GM21423 (cell line): ENCODE data around the gene MRGPRG.

Experiments
- ATAC-seq: cut with Tn5 transposase; IDR thresholded peaks from one replicate; pipeline ENCODE4 v1.9.1; 2021; ENCODE audit warnings: mild to moderate bottlenecking, moderate library complexity; ENCODE audit not compliant: unreplicated experiment

MRGPRG gene

DNA sequence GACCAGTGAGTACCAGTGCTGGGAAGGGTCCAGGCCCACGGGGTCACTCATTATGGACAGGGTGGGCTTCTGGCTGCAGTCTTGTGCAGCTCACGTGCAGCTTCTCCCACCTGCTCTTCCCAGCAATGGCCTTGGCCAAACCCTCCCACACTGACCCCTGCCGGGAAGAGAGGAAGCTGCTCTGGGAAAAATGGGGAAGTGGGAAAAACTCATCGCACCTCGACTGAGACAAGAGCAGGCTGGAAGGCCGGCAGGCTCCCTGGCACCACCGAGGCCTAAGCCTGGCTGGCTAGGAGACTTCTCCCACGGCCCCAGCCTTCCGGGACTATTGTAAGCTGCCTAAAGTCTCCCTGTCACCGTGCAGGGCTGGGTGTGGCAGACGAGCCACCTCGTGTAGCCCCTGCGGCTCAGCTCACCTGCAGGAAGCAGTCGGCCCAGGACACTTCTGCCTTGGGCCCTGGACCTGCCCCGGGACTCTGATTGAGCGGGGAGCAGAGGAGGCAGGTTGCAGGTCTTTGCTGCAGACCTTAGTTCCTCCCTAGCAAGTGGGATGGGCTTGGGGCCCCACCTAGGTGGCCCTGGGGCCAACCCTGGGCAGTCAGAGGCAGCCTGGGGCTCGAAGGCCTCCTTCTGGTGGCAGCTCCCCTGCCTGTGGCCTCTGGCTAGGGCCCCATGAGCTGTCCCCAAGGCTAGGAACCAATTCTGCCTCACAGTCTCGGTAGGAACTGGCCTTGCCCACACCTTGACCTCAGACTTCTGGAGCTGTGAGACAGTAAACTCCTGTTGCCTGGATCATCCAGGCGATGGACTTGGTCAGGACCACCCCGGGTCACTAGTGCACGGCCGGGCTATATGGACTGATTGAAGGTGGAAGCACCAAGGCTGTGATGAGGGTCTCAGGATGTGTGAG lies 23.1 kb downstream of the MRGPRG start:
- ATAC-seq = no peak

DNA sequence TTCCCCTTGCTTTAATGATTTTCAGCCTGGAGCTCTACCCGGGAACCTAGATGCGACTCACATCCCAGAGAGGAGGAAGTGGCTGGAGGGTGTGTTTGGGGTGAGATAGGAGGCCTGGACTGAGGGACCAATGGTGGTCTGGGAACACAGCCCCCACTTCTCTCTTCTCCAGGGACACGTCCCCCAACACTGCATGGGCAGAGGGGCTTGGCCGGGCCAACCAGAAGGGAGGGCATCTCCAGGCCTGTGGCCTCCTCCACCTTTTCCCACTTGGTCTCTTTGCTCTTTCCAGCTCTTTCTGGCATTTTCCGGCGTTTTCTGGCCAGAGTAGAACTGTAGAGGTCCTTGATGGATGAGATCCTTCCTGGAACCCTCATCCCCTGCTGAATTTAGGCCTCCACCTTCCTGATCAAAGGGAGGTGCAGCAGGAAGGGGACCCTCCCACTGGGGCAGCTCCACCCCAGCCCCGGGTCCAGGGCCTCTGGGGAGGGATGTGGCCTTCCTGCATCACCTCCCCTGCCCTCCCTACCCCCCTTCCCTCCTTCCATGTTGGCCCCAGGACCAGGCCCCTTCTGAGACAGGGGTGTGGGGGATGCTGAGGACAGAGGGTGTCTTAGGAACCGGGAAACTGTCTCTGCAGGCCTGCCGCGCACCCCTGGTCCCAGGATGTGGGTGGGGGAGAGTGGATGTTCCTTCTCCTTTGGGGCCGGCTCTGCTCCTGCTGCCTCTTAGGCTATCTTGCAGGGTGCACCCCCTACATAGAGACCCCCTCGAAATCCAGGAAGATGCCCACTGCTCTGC lies 24.4 kb downstream of the MRGPRG start:
- ATAC-seq = no peak

DNA sequence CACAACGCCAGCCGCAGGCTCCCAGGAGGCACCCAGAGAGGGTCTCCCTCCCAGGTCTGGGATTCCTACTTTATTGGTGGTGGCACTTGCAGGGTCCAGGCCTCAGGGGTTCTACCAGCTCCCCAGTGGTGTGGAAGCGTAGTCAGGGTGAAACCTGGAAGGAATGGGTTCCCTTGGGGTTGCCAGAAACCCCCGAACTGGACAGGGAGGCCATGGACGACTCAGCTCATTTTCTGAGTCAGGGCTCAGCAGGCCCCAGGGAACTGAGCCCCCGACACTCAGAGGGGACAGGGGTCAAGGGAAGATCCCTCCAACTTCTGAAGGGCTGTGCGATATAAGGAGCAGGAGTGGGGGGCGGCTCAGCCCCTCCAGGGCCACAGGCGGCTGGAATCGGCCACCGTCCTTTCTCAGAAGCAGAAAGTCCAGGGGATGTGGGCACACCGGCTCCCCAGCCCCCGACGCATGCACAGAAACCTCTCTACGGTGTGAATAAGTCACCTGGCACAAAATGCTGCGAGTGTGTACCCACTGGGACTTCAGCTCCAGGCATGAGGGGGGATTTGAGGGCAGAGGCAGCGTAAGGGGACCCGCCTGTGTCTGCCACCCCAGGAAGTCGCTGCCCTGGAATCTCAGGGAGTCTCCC lies 25.1 kb downstream of the MRGPRG start:
- ATAC-seq = no peak

DNA sequence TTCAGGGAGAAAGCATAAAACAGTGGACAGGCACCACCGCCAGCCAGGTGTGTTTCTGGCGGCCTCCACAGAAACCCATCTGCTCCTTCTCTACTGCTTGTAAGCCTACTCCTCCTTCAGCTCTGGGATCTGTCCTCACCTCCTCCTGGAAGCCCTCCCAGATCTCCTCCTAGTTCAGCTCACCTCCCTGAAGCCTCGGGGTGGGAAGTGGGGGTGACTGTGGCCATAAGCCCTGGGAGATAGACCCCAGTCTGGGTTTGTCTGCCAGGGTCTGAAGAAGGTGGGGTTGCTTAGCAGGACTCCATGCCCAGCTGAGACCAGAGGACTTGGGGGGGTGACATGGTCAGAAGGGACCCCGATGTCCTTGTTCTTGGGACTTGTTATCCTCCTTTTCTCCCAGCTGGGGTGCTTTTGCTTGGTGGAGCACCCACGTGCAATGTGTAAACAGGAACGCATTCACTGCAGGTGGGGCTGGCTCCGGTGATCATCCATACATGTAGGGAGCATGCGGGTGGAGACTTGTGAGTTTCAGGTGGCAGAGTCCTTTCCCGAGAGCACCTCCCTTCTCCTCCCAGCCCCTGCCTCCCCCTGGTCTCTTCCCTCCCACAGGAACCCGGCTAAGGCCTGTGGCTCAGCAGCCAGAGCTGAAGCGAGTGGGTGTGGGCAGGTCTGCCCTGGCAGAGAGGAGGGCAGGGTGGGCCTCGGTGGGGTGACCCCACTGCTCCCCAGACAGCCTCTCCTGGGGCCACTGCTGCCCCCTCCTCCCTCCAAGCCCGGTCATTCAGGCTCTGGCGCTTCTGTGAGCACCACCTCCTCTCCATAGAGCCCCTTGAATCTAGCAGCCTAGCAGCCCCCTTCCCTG lies 25.9 kb downstream of the MRGPRG start:
- no peak for ATAC-seq

DNA sequence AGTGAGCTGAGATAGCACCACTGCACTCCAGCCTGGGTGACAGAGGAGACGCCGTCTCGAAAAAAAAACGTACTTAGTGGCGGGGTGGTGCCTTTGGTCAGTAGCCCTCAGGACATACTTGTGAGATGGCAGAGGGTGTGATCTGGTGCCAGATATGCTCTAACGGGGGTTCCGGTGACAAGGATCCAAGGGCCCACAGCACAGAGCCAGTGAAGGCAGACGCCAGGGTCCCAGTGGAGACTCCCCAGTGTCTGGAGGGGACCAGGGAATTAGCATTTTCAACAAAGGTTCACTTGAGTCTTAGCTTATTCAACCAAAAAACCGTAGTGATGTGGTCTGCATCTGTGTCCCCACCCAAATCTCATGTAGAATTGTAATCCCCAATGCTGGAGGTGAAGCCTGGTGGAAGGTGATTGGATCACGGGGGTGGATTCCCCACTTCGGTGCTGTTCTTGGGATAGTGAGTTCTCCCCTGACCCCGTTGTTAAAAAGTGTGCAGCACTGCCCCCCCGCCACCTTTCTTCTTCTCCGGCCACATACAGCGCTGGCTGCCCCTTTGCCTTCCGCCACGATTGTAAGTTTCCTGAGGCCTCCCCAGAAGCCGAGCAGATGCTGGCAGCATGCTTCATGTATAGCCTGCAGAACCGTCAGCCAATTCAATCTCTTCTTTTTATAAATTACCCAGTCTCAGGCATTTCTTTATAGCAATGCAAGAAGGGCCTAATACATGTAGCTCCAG lies 26.9 kb downstream of the MRGPRG start:
- ATAC-seq = no peak

DNA sequence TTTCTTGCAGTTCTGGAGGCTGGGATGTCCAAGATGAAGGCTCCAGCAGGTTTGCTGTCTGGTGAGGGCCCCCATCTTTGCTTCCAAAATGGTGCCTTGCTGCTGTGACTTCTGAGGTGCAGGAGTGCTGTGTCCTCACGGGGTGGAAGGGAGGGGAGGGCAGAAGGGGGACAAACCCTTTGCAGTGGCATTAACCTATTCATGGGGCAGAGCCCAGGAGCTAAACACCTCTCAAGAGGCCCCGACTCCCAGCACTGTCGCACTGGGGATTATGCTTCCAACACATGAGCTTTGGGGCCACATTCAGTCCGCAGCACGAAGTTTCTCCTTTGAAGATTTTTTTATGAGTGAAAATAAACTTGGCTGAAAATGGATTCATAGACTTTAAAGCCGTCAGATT lies 28.0 kb downstream of the MRGPRG start:
- no peak for ATAC-seq

DNA sequence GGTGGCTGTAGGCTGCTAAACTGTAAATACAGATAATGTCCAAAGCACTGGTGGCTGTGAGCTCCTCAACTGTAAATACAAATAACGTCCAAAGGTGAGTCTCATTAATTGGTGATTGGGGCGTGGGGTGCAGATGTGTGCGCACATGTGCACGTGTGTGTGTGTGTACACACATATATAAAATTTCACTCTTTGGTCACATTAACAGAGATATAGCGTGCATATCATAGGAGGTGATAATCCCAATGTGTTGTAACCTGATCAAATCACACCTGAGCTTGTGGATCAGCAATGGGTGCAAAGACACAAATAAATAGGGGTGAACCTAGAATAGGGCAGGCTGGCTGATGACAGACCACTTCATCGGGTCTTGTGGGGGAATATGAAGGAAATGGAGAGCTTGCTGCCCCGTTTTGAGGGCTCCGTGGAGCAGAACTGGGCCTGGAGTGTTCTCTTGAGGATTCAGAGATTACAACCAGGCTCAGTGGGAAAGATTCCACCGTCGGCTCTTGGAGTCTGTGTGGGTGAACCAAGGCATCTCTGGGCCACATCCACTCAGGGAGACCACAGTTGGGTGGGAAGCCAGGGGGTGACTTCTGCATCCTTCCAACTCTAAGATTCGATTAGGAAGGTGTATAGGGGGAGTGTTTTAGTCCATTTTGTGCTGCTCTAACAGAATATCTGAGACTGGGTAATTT lies 28.6 kb downstream of the MRGPRG start:
- no peak for ATAC-seq

DNA sequence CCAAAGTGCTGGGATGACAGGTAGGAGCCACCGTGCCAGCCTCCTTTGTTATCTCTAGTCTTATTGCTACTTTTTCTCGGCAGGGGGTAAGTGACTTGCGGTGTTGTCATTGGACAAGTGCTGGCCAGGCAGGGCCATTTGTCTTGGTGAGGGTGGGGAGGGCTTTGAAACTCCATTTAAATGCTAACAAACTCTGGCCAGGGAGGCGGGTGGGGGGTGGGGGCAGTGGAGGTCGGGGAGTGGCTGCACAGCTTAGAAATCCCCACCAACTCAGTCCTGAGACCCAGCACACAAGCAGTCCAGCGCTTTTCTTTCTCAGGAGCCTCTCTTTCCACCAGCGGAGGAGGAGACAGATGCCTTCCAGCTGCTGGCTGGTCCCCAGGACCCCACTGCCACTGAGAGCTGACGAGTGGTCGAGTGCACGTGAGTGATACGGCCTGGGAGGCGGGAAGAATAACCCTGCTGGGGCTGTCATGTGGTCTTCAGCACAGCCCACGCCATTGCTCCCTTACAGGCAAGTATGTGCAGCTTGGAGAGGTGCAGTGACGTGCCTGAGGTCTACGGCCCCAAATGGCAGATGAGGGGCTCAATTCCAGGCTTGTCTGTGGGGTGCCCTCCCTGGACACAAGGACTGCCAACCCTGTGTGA lies 29.3 kb downstream of the MRGPRG start:
- no peak for ATAC-seq

DNA sequence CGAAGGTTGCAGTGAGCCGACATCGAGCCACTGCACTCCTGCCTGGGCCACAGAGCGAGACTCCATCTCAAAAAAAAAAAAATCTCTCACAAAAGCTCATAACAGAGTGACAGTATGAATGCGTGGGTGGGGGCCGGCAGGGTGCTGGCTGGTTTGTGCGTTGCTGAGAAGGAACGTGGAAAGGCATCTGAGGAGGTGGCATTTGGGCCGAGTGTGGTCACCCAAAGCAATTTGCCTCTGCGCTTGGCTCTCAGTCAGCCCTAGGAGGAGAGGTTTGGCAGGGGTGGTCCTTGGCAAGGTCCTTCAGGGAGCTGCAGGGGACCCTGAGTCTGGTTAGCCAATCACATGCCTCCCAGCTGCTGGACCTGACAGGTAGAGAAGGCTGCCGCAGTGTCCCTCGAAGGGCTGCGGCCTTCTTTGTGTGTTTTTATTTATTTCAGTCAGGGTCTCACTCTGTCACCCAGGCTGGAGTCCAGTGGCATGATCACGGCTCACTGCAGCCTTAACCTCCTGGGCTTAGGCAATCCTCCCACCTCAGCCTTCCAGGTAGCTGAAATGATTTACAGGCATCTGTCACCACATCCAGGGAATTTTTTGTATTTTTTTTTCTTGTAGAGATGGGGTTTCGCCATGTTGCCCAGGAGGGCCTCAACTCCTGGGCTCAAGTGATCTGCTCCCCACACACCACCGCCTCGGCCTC lies 30.0 kb downstream of the MRGPRG start:
- no peak for ATAC-seq

DNA sequence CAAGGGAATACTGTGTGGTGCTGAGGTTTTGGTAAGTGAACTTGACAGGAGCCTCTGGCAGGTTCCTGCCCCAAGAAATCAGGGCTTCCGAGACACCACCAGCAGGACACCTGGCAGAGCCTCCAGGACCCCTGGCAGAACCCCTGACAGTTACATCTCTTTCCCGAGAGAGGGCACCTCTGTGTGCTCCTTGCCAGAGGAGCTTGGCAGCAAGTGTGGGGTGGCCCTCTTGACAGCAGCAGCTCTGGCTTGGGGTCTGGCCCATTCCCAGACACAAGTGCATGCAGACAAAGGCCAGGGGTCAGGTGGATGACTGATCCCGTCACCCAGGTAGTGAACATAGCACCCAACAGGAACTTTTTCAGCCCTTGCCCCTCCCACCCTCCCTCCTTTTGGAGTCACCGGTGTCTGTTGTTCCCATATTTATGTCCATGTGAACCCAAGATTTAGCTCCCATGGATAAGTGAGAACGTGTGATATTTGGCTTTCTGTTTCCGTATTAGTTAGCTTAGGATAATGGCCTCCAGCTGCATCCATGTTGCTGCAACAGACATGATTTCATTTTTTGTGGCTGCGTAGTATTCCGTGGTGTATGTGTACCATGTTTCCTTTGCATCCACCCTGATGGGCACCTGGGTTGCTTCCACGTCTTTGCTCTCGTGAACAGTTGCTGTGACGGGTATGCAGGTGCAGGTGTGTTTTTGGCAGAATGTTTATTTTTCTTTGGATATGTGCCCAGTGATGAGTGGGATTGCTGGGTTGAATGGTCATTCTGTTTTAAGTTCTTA lies 32.3 kb downstream of the MRGPRG start:
- ATAC-seq = no peak

DNA sequence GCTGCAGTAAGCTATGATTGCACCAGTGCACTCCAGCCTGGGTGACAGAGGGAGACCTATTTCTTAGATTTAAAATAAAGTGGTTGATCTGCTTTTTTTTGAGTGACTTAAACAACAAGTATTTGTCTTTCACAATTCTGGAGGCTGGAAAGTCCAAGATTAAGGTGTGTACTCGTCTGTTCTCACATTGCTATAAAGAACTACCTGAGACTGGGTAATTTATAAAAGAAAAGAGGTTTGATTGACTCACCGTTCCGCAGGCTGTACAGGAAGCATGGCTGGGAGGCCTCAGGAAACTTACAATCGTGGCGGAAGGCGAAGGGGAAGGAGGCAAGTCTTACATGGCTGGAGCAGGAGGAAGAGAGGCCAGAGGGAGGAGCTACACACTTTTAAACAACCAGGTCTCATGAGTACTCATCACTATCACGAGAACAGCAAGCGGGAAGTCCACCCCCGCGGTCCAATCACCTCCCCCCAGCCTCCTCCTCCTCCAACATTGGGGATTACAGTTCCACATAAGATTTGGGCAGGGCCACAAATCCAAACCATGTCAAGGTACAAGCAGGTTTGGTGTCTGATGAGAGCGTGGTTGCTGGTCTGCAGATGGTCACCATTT lies 33.8 kb downstream of the MRGPRG start:
- no peak for ATAC-seq

DNA sequence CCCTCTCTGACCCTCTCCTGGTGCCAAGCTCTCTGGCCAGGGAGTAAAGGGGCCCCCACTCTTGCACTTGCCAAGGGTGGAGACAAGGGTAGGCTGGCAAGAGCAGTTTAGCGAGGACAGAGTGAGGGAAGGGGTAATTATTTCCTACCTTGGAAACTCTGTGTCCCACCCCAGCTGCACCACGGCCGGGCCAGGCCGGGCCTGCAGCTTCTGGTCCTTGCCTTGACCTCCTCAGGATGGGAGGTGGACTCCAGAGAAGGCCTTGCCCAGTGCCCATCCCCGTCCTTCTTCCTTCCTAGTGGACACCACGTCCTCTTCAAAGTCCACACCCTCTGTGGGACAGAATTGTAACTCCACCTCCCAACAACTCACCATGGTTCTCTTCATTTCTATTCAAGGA lies 35.1 kb downstream of the MRGPRG start:
- no peak for ATAC-seq

DNA sequence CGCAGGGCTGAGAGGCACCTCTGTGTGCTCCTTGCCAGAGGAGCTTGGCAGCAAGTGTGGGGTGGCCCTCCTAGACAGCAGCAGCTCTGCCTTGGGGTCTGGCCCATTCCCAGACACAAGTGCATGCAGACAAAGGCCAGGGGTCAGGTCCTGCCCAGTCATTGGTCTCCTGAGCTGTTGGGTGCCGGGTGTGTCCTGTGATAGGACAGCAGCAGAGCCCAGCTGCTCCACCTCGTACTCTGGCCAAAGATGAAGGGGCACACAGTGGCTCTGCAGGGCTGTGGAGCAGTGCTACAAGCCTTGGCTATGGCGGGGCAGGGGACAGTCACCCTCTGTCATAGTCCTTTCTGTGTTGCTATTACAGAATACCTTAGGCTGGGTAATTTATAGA lies 36.2 kb downstream of the MRGPRG start:
- no peak for ATAC-seq

DNA sequence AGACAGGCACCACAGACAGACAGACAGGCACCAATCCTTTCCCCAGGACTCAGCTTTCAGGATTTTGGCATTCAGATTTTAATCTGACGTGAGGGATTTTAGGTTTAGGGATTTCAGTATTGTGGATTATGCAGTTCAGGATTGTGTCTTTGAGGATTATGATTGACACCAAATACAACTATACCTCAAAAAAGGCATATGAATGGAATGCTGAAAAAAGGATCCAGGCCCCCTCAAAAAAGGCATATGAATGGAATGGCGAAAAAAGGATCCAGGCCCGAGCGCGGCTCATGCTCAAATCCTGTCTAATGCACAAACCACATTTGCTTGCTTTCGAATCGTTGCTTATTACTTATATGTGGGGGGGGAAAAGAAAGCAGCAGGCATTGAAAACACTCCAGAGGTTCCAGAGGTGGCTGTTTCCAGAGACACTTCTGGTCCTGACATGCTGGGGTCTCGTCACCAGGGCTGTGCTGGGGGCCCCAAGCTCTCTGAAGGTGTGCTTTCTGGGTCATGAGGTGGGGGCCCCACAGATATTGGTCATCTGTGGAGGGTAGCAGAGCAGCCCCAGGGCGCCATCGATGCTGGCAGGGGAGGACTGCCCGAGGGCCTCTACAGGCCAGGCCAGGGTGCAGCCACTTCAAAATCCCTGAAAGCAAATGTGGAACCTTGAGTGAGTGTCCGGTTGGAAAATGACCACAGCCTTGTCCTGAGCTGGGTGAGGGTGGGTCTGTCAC lies 36.7 kb downstream of the MRGPRG start:
- ATAC-seq = no peak

DNA sequence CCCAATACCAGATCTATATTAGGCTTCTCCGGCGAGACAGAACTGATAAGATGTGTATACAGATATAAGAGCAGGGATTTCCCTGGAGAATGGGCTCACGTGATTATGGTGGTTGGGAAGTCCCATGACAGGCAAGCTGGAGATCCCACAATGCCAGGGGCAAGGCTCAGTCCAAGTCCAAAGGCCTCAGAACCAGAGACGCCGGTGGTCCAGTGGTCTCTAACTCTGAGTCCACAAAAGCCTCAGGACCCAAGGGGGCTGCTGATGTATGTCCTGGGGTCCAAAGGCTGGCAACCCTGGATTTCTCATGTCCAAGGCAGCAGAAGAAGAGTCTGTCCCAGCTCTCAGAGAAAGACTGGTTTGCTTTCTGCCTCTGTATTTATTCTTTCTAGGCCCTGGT lies 37.7 kb downstream of the MRGPRG start:
- no peak for ATAC-seq

DNA sequence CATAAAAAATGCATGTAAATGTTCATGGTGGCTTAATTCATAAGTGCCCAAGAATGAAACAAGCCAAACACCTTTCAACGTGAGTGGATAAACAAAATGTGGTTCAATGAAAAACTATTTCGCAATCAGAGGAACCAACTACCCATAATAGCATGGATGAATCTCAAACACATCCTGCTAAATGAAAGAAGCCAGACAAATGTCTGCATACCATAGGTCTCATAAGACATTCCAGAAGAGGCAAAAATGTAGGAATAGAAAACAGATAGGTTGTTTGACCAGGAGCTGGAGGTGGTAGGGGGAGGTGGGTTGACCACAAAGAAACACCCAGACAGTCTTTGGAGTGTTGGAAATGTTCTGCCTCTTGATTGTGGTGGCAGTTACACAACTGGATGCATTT lies 40.3 kb downstream of the MRGPRG start:
- no peak for ATAC-seq
